Uterus (tissue), 2 donors: ENCODE measurements around the gene ERMAP.
"Not testable (repeated sequence)": the region's sequence is repeated elsewhere in the genome, so short reads cannot be mapped to it uniquely, and the experiment has no call there.

Source experiments
- CTCF ChIP-seq, 4 experiments: fragments of 200-600 bp in 2 of 4; fragments of 450-650 bp in 2 of 4; sonication (generic) in 2 of 4; IDR thresholded peaks; one replicate each; pipeline ENCODE4 v1.5.1; 2016 to 2019; ENCODE audit warnings: antibody characterized with exemption in 4 of 4, mild to moderate bottlenecking in 2 of 4, moderate library complexity in 1 of 4
- POLR2A ChIP-seq, 2 donors: fragments of 450-650 bp; IDR thresholded peaks; one replicate each; pipeline ENCODE4 v1.6.1; 2016; ENCODE audit warnings: antibody characterized with exemption in 2 of 2, mild to moderate bottlenecking in 1 of 2, moderate library complexity in 1 of 2

GRCh38 chr1:42869751-42870150 lies 52.8 kb downstream of the ERMAP start:
- not testable (repeated sequence) for TF ChIP-seq CTCF, POLR2A (IDR thresholded peaks at IDR 0.05)
